Body of pancreas (tissue), 4 donors: ENCODE data around the gene TAF3.

Experiments used
- POLR2A ChIP-seq, 3 donors: fragments of 450-650 bp; IDR thresholded peaks; one replicate each; pipeline ENCODE4 v1.6.1; 2016; ENCODE audit warnings: antibody characterized with exemption in 3 of 3, mild to moderate bottlenecking in 2 of 3
- TF ChIP-seq, protein P1 (sequence below), 7 experiments: fragments of 450-650 bp in 4 of 7; fragments of 200-600 bp in 3 of 7; sonication (generic) in 3 of 7; IDR thresholded peaks; one replicate each; pipeline ENCODE4 v1.5.1; 2016 to 2019; ENCODE audit warnings: antibody characterized with exemption in 7 of 7

DNA sequence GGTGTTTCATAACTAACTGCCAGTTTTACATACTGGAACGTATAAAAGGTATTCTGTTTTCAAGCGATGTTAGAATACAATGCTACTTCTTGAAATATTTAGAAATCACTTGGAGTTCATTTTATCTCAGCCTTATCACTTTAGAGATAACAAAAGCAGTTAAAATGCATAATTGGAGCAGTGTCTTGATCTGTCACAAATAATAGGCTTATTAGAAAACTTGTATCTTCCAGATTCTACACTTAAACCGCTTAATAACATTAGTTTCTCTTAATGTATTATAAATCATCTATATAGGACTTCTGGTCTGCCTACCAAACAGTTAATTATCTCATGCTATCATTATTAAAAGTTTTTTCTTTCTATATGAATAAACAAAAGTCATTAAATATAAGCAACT, 104.4 kb downstream of the TAF3 start:
- TF ChIP-seq, protein P1, sequence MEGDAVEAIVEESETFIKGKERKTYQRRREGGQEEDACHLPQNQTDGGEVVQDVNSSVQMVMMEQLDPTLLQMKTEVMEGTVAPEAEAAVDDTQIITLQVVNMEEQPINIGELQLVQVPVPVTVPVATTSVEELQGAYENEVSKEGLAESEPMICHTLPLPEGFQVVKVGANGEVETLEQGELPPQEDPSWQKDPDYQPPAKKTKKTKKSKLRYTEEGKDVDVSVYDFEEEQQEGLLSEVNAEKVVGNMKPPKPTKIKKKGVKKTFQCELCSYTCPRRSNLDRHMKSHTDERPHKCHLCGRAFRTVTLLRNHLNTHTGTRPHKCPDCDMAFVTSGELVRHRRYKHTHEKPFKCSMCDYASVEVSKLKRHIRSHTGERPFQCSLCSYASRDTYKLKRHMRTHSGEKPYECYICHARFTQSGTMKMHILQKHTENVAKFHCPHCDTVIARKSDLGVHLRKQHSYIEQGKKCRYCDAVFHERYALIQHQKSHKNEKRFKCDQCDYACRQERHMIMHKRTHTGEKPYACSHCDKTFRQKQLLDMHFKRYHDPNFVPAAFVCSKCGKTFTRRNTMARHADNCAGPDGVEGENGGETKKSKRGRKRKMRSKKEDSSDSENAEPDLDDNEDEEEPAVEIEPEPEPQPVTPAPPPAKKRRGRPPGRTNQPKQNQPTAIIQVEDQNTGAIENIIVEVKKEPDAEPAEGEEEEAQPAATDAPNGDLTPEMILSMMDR (IDR thresholded peaks at IDR 0.05): no peak
- TF ChIP-seq POLR2A (IDR thresholded peaks at IDR 0.05): no peak
